SK-N-SH treated with all-trans-retinoic acid at 6 μM for 48 hours (cell line): ENCODE results near the gene BCR.

Experiments used
- ARNTL ChIP-seq: fragments of 450-650 bp; formaldehyde crosslinking; IDR thresholded peaks from 2 replicates; pipeline ENCODE4 v1.5.0; 2020; ENCODE audit warnings: low read depth, mild to moderate bottlenecking, moderate library complexity, borderline replicate concordance
- BACH2 ChIP-seq: fragments of 250-450 bp; sonication (Bioruptor Pico); IDR thresholded peaks from 2 replicates; pipeline ENCODE4 v1.9.0; 2021; ENCODE audit warnings: mild to moderate bottlenecking, borderline replicate concordance
- CSDC2 ChIP-seq: fragments of 250-450 bp; sonication (Bioruptor Pico); IDR thresholded peaks from 2 replicates; pipeline ENCODE4 v1.5.0; 2020; ENCODE audit warnings: mild to moderate bottlenecking, moderate library complexity
- ESRRG ChIP-seq: fragments of 250-450 bp; sonication (Bioruptor Pico); IDR thresholded peaks from 2 replicates; pipeline ENCODE4 v1.6.1; 2021; ENCODE audit warnings: mild to moderate bottlenecking
- ISL1 ChIP-seq: fragments of 250-450 bp; sonication (Bioruptor Pico); IDR thresholded peaks from 2 replicates; pipeline ENCODE4 v2.1.2; 2022; ENCODE audit warnings: mild to moderate bottlenecking, moderate library complexity
- TOX ChIP-seq: fragments of 250-450 bp; sonication (Bioruptor Pico); IDR thresholded peaks from 2 replicates; pipeline ENCODE4 v1.8.0; 2021; ENCODE audit warnings: mild to moderate bottlenecking, moderate library complexity, borderline replicate concordance
- ZNF565 ChIP-seq: fragments of 450-650 bp; formaldehyde crosslinking; conservative IDR thresholded peaks from 2 replicates; pipeline ENCODE4 v1.5.0; 2020; ENCODE audit warnings: low read depth, mild to moderate bottlenecking, moderate library complexity
- ZNF70 ChIP-seq: fragments of 450-650 bp; formaldehyde crosslinking; IDR thresholded peaks from 2 replicates; pipeline ENCODE4 v1.5.0; 2020; ENCODE audit warnings: mild to moderate bottlenecking, moderate library complexity
- TF ChIP-seq, protein P1 (sequence below): fragments of 250-450 bp; sonication (Bioruptor Pico); IDR thresholded peaks from 2 replicates; pipeline ENCODE4 v1.8.0; 2020; ENCODE audit warnings: mild to moderate bottlenecking, moderate library complexity, borderline replicate concordance
- TF ChIP-seq, protein P2 (sequence below): fragments of 250-450 bp; sonication (Bioruptor Pico); IDR thresholded peaks from 2 replicates; pipeline ENCODE4 v1.5.1; 2020; ENCODE audit warnings: low read depth, mild to moderate bottlenecking, moderate library complexity
- TF ChIP-seq, protein P3 (sequence below): fragments of 250-450 bp; sonication (Bioruptor Pico); IDR thresholded peaks from 2 replicates; pipeline ENCODE4 v1.8.0; 2021; ENCODE audit warnings: low read depth, mild to moderate bottlenecking, moderate library complexity, borderline replicate concordance
- TF ChIP-seq, protein P4 (sequence below): fragments of 250-450 bp; sonication (Bioruptor Pico); IDR thresholded peaks from 2 replicates; pipeline ENCODE4 v1.5.0; 2020; ENCODE audit warnings: mild to moderate bottlenecking, moderate library complexity

DNA sequence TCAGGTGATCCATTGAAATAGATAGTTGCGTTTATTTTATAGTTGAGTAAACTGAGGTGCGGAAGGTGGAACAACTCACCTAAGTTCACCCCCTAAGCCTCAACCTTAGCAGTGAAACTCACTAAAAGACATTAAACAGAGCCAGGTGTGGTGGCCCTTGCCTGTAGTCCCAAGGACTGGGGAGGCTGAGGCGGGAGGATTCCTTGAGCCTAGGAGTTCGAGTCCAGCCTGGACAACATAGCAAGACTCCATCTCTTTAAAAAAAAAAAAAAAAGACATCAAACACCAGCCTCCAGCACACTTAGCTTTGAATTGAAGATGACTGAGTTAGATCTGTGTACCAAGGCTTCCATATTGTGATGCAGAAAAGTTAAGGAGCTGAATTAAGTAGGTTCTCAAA is 35.9 kb upstream of the BCR start:
- TF ChIP-seq ZNF70 (CRISPR knock-in tag) (no peak), BACH2 (CRISPR knock-in tag) (no peak), CSDC2 (CRISPR knock-in tag) (no peak), ISL1 (CRISPR knock-in tag) (no peak), ARNTL (no peak), TOX (CRISPR knock-in tag) (no peak), ESRRG (CRISPR knock-in tag) (no peak), ZNF565 (CRISPR knock-in tag) (no peak)
- TF ChIP-seq, protein P1, sequence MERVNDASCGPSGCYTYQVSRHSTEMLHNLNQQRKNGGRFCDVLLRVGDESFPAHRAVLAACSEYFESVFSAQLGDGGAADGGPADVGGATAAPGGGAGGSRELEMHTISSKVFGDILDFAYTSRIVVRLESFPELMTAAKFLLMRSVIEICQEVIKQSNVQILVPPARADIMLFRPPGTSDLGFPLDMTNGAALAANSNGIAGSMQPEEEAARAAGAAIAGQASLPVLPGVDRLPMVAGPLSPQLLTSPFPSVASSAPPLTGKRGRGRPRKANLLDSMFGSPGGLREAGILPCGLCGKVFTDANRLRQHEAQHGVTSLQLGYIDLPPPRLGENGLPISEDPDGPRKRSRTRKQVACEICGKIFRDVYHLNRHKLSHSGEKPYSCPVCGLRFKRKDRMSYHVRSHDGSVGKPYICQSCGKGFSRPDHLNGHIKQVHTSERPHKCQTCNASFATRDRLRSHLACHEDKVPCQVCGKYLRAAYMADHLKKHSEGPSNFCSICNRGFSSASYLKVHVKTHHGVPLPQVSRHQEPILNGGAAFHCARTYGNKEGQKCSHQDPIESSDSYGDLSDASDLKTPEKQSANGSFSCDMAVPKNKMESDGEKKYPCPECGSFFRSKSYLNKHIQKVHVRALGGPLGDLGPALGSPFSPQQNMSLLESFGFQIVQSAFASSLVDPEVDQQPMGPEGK (CRISPR knock-in tag) = no peak
- TF ChIP-seq, protein P2, sequence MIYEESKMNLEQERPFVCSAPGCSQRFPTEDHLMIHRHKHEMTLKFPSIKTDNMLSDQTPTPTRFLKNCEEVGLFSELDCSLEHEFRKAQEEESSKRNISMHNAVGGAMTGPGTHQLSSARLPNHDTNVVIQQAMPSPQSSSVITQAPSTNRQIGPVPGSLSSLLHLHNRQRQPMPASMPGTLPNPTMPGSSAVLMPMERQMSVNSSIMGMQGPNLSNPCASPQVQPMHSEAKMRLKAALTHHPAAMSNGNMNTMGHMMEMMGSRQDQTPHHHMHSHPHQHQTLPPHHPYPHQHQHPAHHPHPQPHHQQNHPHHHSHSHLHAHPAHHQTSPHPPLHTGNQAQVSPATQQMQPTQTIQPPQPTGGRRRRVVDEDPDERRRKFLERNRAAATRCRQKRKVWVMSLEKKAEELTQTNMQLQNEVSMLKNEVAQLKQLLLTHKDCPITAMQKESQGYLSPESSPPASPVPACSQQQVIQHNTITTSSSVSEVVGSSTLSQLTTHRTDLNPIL (CRISPR knock-in tag) = no peak
- TF ChIP-seq, protein P3, sequence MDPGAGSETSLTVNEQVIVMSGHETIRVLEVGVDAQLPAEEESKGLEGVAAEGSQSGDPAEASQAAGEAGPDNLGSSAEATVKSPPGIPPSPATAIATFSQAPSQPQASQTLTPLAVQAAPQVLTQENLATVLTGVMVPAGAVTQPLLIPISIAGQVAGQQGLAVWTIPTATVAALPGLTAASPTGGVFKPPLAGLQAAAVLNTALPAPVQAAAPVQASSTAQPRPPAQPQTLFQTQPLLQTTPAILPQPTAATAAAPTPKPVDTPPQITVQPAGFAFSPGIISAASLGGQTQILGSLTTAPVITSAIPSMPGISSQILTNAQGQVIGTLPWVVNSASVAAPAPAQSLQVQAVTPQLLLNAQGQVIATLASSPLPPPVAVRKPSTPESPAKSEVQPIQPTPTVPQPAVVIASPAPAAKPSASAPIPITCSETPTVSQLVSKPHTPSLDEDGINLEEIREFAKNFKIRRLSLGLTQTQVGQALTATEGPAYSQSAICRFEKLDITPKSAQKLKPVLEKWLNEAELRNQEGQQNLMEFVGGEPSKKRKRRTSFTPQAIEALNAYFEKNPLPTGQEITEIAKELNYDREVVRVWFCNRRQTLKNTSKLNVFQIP = no peak
- TF ChIP-seq, protein P4, sequence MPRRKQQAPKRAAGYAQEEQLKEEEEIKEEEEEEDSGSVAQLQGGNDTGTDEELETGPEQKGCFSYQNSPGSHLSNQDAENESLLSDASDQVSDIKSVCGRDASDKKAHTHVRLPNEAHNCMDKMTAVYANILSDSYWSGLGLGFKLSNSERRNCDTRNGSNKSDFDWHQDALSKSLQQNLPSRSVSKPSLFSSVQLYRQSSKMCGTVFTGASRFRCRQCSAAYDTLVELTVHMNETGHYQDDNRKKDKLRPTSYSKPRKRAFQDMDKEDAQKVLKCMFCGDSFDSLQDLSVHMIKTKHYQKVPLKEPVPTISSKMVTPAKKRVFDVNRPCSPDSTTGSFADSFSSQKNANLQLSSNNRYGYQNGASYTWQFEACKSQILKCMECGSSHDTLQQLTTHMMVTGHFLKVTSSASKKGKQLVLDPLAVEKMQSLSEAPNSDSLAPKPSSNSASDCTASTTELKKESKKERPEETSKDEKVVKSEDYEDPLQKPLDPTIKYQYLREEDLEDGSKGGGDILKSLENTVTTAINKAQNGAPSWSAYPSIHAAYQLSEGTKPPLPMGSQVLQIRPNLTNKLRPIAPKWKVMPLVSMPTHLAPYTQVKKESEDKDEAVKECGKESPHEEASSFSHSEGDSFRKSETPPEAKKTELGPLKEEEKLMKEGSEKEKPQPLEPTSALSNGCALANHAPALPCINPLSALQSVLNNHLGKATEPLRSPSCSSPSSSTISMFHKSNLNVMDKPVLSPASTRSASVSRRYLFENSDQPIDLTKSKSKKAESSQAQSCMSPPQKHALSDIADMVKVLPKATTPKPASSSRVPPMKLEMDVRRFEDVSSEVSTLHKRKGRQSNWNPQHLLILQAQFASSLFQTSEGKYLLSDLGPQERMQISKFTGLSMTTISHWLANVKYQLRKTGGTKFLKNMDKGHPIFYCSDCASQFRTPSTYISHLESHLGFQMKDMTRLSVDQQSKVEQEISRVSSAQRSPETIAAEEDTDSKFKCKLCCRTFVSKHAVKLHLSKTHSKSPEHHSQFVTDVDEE (CRISPR knock-in tag) = no peak
